HCT116 (cell line): ENCODE data around the gene ZNF346. TPM values are rescaled to one million over a fixed set of nuclear protein-coding genes. Genes with fewer than 3 reads are reported as not detected.

Experiments used
- ATAC-seq: fragments of 200-7000 bp; cut with Tn5 transposase; 2 replicates; pipeline ENCODE4 v1.9.1; 2020; ENCODE audit warnings: mild to moderate bottlenecking, moderate library complexity
- BruUV-seq: library from RNA; stranded (reverse); fragments of 400-500 nt; replicated peaks from 2 replicates; lab custom pipeline; 2021; lab: Mats Ljungman, UMichigan
- CTCF ChIA-PET: fragments of 300-600 bp; sonication (Branson Sonifier 250); formaldehyde crosslinking; loops from one replicate; lab custom pipeline; 2021; ENCODE audit warnings: antibody characterized with exemption; lab: Charles Lee
- POLR2A ChIA-PET: fragments of 300-600, 350-600 bp; sonication (Branson Sonifier 250); formaldehyde crosslinking; loops from one replicate; lab custom pipeline; 2021; ENCODE audit warnings: antibody characterized with exemption; lab: Charles Lee
- RAD21 ChIA-PET, 2 experiments: fragments of 300-600 bp; sonication (Branson Sonifier 250); formaldehyde crosslinking; loops; one replicate each; lab custom pipeline; 2023; ENCODE audit warnings: low total read pairs in 2 of 2; ENCODE audit not compliant: uncharacterized antibody in 2 of 2, unreplicated experiment in 2 of 2, low non-redundant PET in 1 of 2; lab: Charles Lee
- DNase-seq: peaks from one replicate; pipeline ENCODE4 v3.0.0-alpha.2; 2010; ENCODE audit warnings: low read depth, low spot score
- H2AFZ ChIP-seq: fragments of 200-600 bp; shearing (Covaris generic), sonication (generic); 2 replicates; pipeline ENCODE4 v1.6.1; 2017; ENCODE audit warnings: low read depth, mixed run types, mixed read lengths, antibody characterized with exemption, low read length; ENCODE audit not compliant: poor library complexity, severe bottlenecking
- H3K27ac ChIP-seq: 2 replicates; pipeline ENCODE4 v1.5.1; 2012; ENCODE audit warnings: low read depth, low read length
- H3K27me3 ChIP-seq: fragments of 200-600 bp; sonication (generic); 2 replicates; pipeline ENCODE4 v1.6.1; 2016; ENCODE audit warnings: mixed run types, low read length, mixed read lengths; ENCODE audit not compliant: insufficient read depth
- H3K36me3 ChIP-seq, 2 experiments: fragments of 200-500 bp in 1 of 2; fragments of 200-600 bp in 1 of 2; sonication (Bioruptor generic) in 1 of 2; sonication (generic) in 1 of 2; 2 replicates each; pipeline versions ENCODE4 v1.5.1 to v1.6.1; 2014 to 2016; ENCODE audit warnings: low read length in 2 of 2, inconsistent platforms in 1 of 2, mixed read lengths in 1 of 2, mixed run types in 1 of 2; ENCODE audit not compliant: insufficient read depth in 2 of 2, control insufficient read depth in 1 of 2
- H3K4me1 ChIP-seq, 2 experiments: fragments of 200-600 bp in 1 of 2; sonication (generic) in 1 of 2; 2 replicates each; pipeline versions ENCODE4 v1.5.1 to v1.6.1; 2012 to 2017; ENCODE audit warnings: low read length in 2 of 2, inconsistent platforms in 1 of 2, mild to moderate bottlenecking in 1 of 2, mixed read lengths in 1 of 2, mixed run types in 1 of 2, moderate library complexity in 1 of 2; ENCODE audit not compliant: insufficient read depth in 2 of 2, control insufficient read depth in 1 of 2
- H3K4me2 ChIP-seq: fragments of 200-600 bp; sonication (generic); 2 replicates; pipeline ENCODE4 v1.6.1; 2017; ENCODE audit warnings: mixed run types, low read length, mixed read lengths
- H3K4me3 ChIP-seq, 2 experiments: fragments of 200-600 bp in 1 of 2; sonication (generic) in 1 of 2; replicated peaks in 1 of 2; 2 replicates each; pipeline ENCODE4 v1.5.1; 2011 to 2016; ENCODE audit warnings: low read length in 2 of 2, control low read depth in 1 of 2, low read depth in 1 of 2, mild to moderate bottlenecking in 1 of 2, mixed read lengths in 1 of 2, mixed run types in 1 of 2
- H3K79me2 ChIP-seq: fragments of 200-600 bp; sonication (generic); 2 replicates; pipeline ENCODE4 v1.6.1; 2017; ENCODE audit warnings: mild to moderate bottlenecking, mixed run types, low read length, moderate library complexity, mixed read lengths; ENCODE audit not compliant: insufficient read depth
- H3K9ac ChIP-seq: fragments of 200-600 bp; sonication (generic); 2 replicates; pipeline ENCODE4 v1.6.1; 2016; ENCODE audit warnings: low read length, mixed read lengths
- H3K9me2 ChIP-seq: fragments of 200-600 bp; sonication (generic), shearing (Covaris generic); 2 replicates; pipeline ENCODE4 v1.6.1; 2017; ENCODE audit warnings: mixed run types, mild to moderate bottlenecking, moderate library complexity; ENCODE audit not compliant: insufficient read depth
- H3K9me3 ChIP-seq, 2 experiments: fragments of 200-500 bp in 1 of 2; fragments of 200-600 bp in 1 of 2; sonication (Bioruptor generic) in 1 of 2; sonication (generic) in 1 of 2; 2 replicates each; pipeline ENCODE4 v1.6.1; 2014 to 2017; ENCODE audit warnings: low read length in 2 of 2, mixed read lengths in 2 of 2, inconsistent platforms in 1 of 2, low read depth in 1 of 2, mild to moderate bottlenecking in 1 of 2, mixed run types in 1 of 2, moderate library complexity in 1 of 2; ENCODE audit not compliant: control insufficient read depth in 1 of 2, insufficient read depth in 1 of 2
- H4K20me1 ChIP-seq: fragments of 200-600 bp; sonication (generic), shearing (Covaris generic); 2 replicates; pipeline ENCODE4 v1.6.1; 2017; ENCODE audit warnings: mixed run types, mild to moderate bottlenecking, moderate library complexity; ENCODE audit not compliant: insufficient read depth
- JUND ChIP-seq: IDR thresholded peaks from 2 replicates; pipeline ENCODE4 v1.6.1; 2012
- POLR2A ChIP-seq: IDR thresholded peaks from 2 replicates; pipeline ENCODE4 v1.7.0; 2011; ENCODE audit warnings: borderline replicate concordance; ENCODE audit not compliant: insufficient read depth, insufficient read length; ENCODE audit errors: extremely low read depth
- YY1 ChIP-seq: IDR thresholded peaks from 2 replicates; pipeline ENCODE4 v1.6.1; 2011; ENCODE audit warnings: low read length, low read depth, moderate library complexity, mild to moderate bottlenecking; ENCODE audit not compliant: insufficient replicate concordance; ENCODE audit errors: extremely low read depth
- ZBTB33 ChIP-seq: IDR thresholded peaks from 2 replicates; pipeline ENCODE4 v1.6.1; 2011; ENCODE audit warnings: mild to moderate bottlenecking, low read length, moderate library complexity; ENCODE audit not compliant: insufficient replicate concordance; ENCODE audit errors: extremely low read depth
- ZFX ChIP-seq: fragments of 450-650 bp; IDR thresholded peaks from 2 replicates; pipeline ENCODE4 v1.6.1; 2017
- intact Hi-C: fragments of 100-400 bp; cut with micrococcal nuclease; formaldehyde crosslinking; loops from 2 replicates; pipeline ENCODE4 v1.10.0; 2022
- total RNA-seq: library from RNA; stranded (reverse); gene quantifications from one replicate; pipeline ENCODE4 v1.2.1, GENCODE V29; 2021; ENCODE audit not compliant: unreplicated experiment

The ZNF346 gene
- total RNA-seq, 1 experiment from 2014 or later: 13.7 TPM

- Histone ChIP-seq H3K9me3 (no peaks in the 10 kb centered on the region), H3K79me2 (no peaks in the 10 kb centered on the region), H3K9ac (no peak overlapping the region), H3K9me2 (no peaks in the 10 kb centered on the region), H3K4me3 (no peak overlapping the region), H4K20me1 (no peaks in the 10 kb centered on the region), H3K4me2 (no peak overlapping the region), H3K27ac (no peak overlapping the region), H3K27me3 (no peaks in the 10 kb centered on the region), H3K36me3 (no peaks in the 10 kb centered on the region), H3K4me1 (0 out of 4 replicates have a peak, but pooled peaks cover 0 to 4% of the 10 kb centered on the region in 2 experiments), H2AFZ (no peak overlapping the region)
- no TSS peak for BruUV-seq
- POLR2A ChIA-PET: interaction anchor here (2.1 kb wide), 1 partner anchor 9 kb away, joined by 6 read pairs; the partner anchor contains the start of gene FGFR4
- RAD21 ChIA-PET: no interaction called here
- CTCF ChIA-PET: no interaction called here
- no peak for TF ChIP-seq ZBTB33
- TF ChIP-seq JUND: no peak
- TF ChIP-seq POLR2A: no peak
- DNase-seq (no peak), ATAC-seq (peak; percentile 72)
- intact Hi-C loops: no loop called here
Observed at GRCh38 chr5:177077335-177077734, 54.8 kb downstream of the ZNF346 start.

GRCh38 chr5:177079606-177080005, 57.1 kb downstream of the ZNF346 start:
- no peaks in the 10 kb centered on the region for H4K20me1 ChIP-seq
- POLR2A ChIA-PET: no interaction called here
- BruUV-seq: no TSS peak
- 0 out of 4 replicates have a peak, but pooled peaks cover 0 to 4% of the 10 kb centered on the region in 2 experiments for H3K4me1 ChIP-seq
- ATAC-seq (no peak), DNase-seq (no peak)
- no peaks in the 10 kb centered on the region for H3K27me3 ChIP-seq
- CTCF ChIA-PET: interaction anchor here (1.5 kb wide), 1 partner anchor 8 kb away, joined by 5 read pairs; no protein-coding TSS in a partner anchor
- no peak overlapping the region for H3K27ac ChIP-seq
- H3K79me2 ChIP-seq: no peaks in the 10 kb centered on the region
- no peaks in the 10 kb centered on the region for H3K36me3 ChIP-seq
- H3K9ac ChIP-seq: no peak overlapping the region
- no peaks in the 10 kb centered on the region for H3K9me3 ChIP-seq
- H3K9me2 ChIP-seq: no peaks in the 10 kb centered on the region
- no peak overlapping the region for H3K4me2 ChIP-seq
- RAD21 ChIA-PET: no interaction called here
- TF ChIP-seq YY1: no peak
- TF ChIP-seq ZFX: no peak
- no peak for TF ChIP-seq ZBTB33
- no peak overlapping the region for H2AFZ ChIP-seq
- no peak overlapping the region for H3K4me3 ChIP-seq
- intact Hi-C loops: no loop called here
